Activated CD8-positive, alpha-beta memory T cell treated with anti-CD3 and anti-CD28 coated beads for 4 hours (primary cell): ENCODE results near the gene IL5.
A peak's percentile ranks its signal among the peaks of the same experiment; 100 is the strongest.
"Not testable (repeated sequence)": the region's sequence is repeated elsewhere in the genome, so short reads cannot be mapped to it uniquely, and the experiment has no call there.

Source experiments
- DNase-seq, 2 donors: peaks; one replicate each; pipeline ENCODE4 v3.0.0-alpha.2; 2020; ENCODE audit warnings: low read depth in 2 of 2

Gene IL5

DNA sequence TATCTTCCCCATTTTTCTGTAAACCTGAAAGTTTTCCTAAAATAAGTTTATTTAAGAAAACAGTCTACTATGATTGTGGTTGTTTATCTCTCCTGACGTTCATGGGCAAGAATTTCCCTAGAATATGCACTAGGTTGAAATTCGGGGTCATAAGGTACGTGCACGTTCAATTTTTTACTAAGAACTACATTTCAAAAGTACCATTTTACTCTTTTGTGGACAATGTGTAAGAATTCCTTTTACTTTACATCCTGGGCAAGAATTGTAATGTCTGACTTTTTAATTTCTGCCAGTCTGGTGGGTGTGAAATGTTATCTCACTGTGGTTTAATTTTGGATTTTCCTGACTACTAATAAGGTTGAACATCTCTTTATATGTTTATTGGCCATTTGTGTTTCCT, 12.4 kb downstream of the IL5 start:
- DNase-seq = no peak

GRCh38 chr5:132528866-132529634, 14.3 kb downstream of the IL5 start:
- DNase-seq = no peak

GRCh38 chr5:132528021-132528420, 15.3 kb downstream of the IL5 start:
- no peak for DNase-seq

DNA sequence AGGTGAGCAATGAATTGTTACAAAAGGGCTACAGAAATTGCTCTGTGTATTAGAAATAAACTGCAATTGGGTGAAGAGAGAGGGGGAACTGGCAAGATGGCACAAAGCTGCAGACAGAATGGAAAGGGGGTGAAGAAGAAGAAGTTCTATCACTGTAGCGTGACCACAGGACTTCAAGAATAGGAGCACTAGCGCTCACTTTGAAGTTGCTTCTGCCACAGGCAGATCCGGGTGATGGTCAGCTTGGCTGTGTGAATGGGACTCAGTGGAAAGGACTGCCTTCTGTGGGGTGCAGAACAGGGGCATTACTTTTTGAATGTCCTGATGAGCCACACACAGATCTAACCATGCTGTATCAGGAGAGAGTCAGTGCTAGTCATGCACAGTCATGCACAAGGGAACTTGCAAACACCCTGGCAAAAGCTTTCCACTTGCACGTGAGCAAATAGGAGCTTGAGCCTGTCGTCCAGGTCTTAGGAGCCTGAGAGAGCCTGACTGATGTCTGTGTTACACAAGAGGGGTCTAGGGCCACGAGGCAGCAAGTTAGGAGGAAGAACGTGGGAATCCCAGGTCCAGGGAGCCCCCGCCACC, 16.3 kb downstream of the IL5 start:
- no peak for DNase-seq

DNA sequence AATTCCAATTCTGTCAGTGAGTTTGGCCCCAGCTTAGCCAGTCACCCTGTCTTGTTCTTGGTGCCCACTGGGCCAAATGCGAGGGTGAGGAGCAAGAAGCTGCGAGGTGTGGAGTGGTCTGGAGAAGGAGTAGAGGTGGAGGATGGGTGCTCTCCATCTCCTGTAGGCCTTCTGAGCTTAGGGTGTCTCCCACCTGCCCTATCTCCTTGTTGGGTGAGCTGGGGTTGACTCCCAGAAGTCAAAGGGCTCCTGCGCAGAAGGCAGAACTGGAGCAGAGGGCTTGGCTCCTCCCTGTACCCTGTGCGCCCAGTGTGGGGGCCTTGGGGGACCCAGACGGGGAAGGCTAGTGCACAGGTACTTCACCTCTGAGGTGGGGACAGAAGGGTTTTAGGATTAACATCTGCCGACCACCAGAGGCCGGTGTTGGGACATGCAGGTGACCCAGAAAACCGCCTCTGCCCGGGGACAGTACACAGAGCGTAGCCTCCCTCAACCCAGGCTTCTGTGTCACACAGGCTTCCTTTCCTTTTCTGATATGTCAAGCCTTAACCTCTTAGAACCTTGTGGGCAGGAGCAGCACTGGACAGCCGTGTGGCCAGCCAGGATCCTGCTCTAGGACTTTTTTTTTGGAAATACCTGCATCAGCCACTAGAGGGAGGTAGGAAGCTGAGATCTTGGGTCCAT, 16.9 kb downstream of the IL5 start:
- no peak for DNase-seq

GRCh38 chr5:132525299-132525724, 18.0 kb downstream of the IL5 start:
- DNase-seq = no peak

DNA sequence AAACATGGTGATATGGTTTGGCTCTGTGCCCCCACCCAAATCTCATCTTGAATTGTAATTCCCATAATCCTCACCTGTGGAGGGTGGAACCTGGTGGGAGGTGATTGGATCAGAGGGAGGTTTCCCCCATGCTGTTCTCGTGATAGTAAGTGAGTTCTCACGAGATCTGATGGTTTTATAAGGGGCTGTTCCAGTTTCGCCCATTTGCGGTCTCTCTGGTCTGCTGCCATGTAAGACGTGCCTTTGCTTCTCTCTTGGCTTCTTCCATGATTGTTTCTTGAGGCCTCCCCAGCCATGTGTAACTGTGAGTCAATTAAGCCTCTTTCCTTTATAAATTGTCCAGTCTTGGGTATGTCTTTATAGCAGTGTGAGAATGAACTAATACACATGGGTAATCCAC, 18.4 kb downstream of the IL5 start:
- DNase-seq = not testable (repeated sequence)

DNA sequence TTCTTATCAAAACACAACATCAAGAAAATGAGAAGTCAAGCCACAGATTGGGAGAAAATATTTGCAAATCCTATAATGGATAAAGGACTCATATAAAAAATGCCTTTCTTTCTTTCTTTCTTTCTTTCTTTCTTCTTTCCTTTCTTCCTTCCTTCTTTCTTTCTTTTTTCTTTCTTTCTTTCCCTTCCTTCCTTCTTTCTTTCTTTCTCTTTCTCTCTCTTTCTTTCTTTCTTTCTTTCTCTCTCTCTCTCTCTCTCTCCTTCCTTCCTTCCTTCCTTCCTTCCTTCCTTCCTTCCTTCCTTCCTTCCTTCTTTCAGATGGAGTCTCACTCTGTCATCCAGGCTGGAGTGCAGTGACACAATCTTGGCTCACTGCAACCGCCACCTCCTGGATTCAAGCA, 21.3 kb downstream of the IL5 start:
- not testable (repeated sequence) for DNase-seq

GRCh38 chr5:132513618-132514336, 29.5 kb downstream of the IL5 start:
- not testable (repeated sequence) for DNase-seq

GRCh38 chr5:132510076-132510475, 33.2 kb downstream of the IL5 start:
- no peak for DNase-seq

DNA sequence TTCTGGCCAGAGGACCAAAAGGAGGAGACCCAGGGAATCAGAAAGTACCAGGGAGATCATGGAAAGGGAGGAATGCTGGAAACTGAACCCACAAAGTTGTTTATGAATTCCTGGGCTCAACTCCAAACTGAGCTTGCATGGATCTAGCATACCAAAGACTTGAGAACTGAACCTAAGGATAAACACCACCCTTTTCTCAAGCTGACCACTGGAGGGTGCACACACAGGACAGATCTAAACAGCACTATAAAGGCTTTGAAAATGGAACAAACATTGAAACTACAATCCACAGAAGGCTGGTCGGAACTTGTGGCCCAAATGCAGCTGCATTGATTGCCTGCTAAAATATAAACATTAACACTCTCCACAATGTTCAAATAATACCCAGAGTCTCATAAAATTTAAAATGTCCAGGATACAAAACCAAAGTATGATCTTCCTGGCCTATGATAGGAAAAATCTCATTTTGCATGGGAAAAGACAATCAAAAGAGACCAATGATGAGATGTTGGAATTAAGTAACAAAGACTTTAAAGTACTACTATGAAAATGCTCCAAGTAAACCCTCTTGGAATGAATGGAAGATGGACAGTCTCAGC, 37.1 kb downstream of the IL5 start:
- no peak for DNase-seq

DNA sequence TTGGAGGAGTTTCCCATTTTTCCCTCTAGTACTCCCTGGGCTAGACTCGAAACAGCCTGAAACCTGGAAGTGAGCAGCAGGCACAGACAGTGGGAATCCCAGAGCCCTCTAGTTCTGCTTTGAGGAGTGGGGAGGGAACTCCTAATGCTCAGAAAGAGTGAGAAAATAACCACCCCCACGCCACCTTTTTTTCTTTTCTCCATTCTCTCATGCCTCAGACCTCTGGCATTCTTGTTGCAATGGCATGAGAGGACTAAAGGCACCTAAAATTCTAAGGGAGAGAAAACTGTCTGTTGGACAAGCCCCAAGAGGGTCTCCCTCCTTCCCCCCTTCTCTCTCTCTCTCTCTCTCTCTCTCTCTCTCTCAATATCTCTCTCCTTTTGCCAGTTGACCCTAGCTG, 37.7 kb downstream of the IL5 start:
- DNase-seq = no peak

DNA sequence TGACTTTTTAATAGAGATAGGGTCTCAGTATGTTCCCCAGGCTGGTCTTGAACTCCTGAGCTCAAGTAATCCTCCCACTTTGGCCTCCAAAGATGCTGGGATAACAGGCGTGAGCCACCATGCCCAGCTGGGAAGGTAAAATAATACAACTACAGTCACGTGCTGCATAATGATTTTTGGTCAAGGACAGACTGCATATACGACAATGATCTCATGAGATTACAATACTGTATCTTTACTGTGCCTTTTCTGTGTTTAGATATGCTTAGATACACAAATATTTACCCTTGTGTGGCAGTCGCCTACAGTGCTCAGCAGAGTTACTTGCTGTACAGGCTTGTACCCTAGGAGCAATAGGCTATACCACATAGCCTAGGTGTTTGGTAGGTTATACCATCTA, 38.6 kb downstream of the IL5 start:
- no peak for DNase-seq

GRCh38 chr5:132503244-132503643, 40.1 kb downstream of the IL5 start:
- no peak for DNase-seq

DNA sequence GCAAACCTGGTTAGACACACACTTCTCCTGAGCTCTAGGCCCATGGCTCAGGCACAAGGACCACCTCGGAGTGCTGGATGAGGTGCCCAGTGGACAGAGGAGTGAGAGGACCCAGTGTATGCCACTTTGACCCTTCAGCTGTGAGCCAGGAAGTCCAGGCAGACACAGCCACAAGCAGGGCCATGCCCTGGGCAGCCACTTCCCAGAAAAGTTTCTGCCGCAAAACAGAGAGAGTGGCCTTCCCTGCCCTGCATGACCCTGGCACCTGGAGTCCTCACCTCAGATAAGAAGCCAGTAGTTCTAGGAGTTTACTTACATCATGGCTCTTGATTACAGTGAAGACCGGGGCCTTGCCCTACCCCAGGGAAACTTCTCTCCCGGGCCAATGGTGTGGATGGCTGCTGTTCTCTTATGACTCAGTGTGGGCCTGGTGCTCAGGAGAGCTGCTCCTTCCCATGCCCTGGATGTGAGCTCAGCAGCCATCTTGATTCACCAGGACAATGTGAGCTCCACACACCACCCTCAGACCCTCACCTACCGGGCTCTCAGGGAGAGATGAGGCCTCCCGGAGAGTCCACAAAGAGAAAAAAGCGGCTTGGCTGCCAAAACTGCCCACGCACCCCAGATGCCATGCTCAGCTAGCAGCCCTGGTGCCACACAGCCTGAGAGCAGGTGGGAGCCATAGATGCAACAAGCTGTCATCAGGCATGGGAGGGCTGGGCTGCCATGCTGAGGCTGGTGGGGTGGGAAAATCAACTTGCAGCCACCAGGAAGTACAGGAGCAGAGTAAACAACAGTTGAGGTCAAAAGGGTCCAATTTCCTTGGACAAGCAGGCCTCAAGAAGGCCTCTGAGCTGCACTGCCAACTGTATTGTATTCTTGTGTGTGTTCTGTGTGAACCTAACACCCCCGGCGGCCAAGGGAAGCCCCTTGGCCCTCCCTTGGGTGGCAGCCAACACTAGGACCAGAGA, 41.1 kb downstream of the IL5 start:
- DNase-seq = no peak

GRCh38 chr5:132501629-132501956, 41.7 kb downstream of the IL5 start:
- no peak for DNase-seq

DNA sequence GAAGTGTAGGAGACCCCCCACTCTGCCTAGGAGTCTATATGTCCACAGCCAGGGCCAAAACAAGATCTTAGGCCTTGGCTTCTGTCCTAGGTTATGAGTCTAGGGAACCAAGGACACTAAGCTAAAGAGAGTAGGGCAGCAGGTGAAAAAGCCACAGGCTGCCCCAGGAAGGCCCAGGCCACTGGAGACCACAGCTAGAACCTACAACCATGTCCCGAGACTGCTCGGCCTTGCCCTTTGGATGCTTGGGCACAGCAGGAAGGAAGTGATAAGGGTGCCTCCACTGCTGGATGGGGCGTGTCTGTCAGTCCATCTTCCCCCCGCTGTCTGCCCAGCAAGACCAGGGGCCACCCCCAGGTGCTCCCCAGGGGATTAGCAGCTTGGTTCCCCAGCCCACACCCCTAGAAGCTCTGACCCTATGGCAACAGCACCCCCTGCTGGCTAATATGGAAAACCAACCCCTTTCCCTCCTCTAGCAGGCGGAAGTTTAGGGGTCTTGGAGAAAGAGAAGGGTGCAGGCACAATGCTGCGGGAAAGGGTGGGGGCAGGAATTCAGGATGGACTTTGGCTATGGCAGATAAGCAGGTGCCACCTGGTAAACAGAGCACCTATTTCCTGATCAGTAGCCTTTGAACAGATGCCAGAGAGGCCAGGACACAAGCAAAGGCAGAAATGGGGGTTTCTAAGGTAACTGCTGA, 42.2 kb downstream of the IL5 start:
- peak in 1 of 2 donors; percentile 54 for DNase-seq

GRCh38 chr5:132500244-132500930, 42.9 kb downstream of the IL5 start:
- no peak for DNase-seq

GRCh38 chr5:132499440-132500243, 43.7 kb downstream of the IL5 start:
- no peak for DNase-seq
